ENCODE results near the gene ZBTB7A. TPM values are rescaled to one million over a fixed set of nuclear protein-coding genes. Genes with fewer than 3 reads are reported as not detected.
A peak's percentile ranks its signal among the peaks of the same experiment; 100 is the strongest.

Gene ZBTB7A
- total RNA-seq, 4 donors from 2014 or later, result 60.3 to 94.2 (median 77.4) TPM

- 75% methylated on average over 10 of the region's 11 CpGs for WGBS
- DNase-seq (ENCODE audit: low spot score in 2 of 2), result no peak
- Histone ChIP-seq H3K27ac (no peak overlapping the region), H3K4me1 (no peaks in the 10 kb centered on the region), H3K36me3 (peaks cover 54% of the 10 kb centered on the region), H3K9me3 (no peaks in the 10 kb centered on the region), H3K27me3 (no peaks in the 10 kb centered on the region), H3K4me3 (no peak overlapping the region)
- no peak for TF ChIP-seq POLR2A (IDR thresholded peaks at IDR 0.05)
- TF ChIP-seq EP300 (IDR thresholded peaks at IDR 0.05), result no peak
- no peak for TF ChIP-seq POLR2AphosphoS5 (IDR thresholded peaks at IDR 0.05)
Measured at GRCh38 chr19:4025317-4025716, 41.4 kb downstream of the ZBTB7A start.

GRCh38 chr19:4023600-4024398 is 42.9 kb downstream of the ZBTB7A start:
- Histone ChIP-seq H3K36me3 (peaks cover 42% of the 10 kb centered on the region), H3K27ac (no peak overlapping the region), H3K4me3 (no peak overlapping the region), H3K27me3 (no peaks in the 10 kb centered on the region), H3K4me1 (peaks cover 7% of the 10 kb centered on the region), H3K9me3 (no peaks in the 10 kb centered on the region)
- TF ChIP-seq POLR2AphosphoS5 (IDR thresholded peaks at IDR 0.05), result no peak
- TF ChIP-seq EP300 (IDR thresholded peaks at IDR 0.05), result no peak
- no peak for TF ChIP-seq CTCF (IDR thresholded peaks at IDR 0.05)
- no peak for TF ChIP-seq POLR2A (IDR thresholded peaks at IDR 0.05)
- WGBS, result 90% methylated on average over 14 of the region's 34 CpGs
- no peak for DNase-seq (ENCODE audit: low spot score in 2 of 2)

DNA sequence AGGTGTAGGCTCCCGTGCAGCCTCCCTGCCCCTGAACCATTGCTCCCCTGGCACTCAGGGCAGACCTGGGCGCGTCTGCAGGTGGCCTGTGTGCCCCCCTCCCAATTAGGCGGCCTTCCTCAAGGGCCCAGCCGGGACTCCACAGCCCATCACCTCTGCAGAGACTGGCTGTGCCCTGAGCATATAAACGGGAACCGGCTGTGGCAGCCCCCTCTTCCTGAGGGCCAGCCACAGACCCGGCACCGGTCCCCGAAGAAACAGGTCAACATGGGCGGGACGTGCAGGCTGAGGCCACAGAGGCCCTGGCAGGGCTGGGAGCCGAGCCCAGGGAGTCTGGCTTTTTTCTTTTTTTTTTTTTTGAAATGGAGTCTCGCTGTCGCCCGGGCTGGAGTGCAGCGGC is 47.1 kb downstream of the ZBTB7A start:
- H3K36me3 ChIP-seq, result peaks cover 34% of the 10 kb centered on the region
- H3K27me3 ChIP-seq, result no peaks in the 10 kb centered on the region
- no peak for DNase-seq (ENCODE audit: low spot score in 2 of 2)

GRCh38 chr19:4018775-4019504 is 47.8 kb downstream of the ZBTB7A start:
- no peak for DNase-seq (ENCODE audit: low spot score in 2 of 2)
- no peaks in the 10 kb centered on the region for H3K27me3 ChIP-seq
- H3K27ac ChIP-seq, result peak overlapping the region; percentile 11
- peaks cover 19% of the 10 kb centered on the region for H3K4me1 ChIP-seq
- TF ChIP-seq CTCF (IDR thresholded peaks at IDR 0.05) (no peak), POLR2AphosphoS5 (IDR thresholded peaks at IDR 0.05) (no peak), EP300 (IDR thresholded peaks at IDR 0.05) (no peak), POLR2A (IDR thresholded peaks at IDR 0.05) (no peak)
- WGBS, result 72% methylated on average over 11 of the region's 19 CpGs
- no peaks in the 10 kb centered on the region for H3K9me3 ChIP-seq
- H3K4me3 ChIP-seq, result no peak overlapping the region
- peaks cover 35% of the 10 kb centered on the region for H3K36me3 ChIP-seq

More for the DNA sequence above, 47.1 kb downstream of the ZBTB7A start:
- TF ChIP-seq CTCF (IDR thresholded peaks at IDR 0.05) (no peak), POLR2A (IDR thresholded peaks at IDR 0.05) (no peak), EP300 (IDR thresholded peaks at IDR 0.05) (no peak)
- H3K27ac ChIP-seq, result peak overlapping the region; percentile 11
- H3K4me1 ChIP-seq, result peaks cover 18% of the 10 kb centered on the region
- WGBS, result 67% methylated on average over 17 of the region's 17 CpGs
- no peak overlapping the region for H3K4me3 ChIP-seq
- no peaks in the 10 kb centered on the region for H3K9me3 ChIP-seq

- Histone ChIP-seq H3K27ac (no peak overlapping the region), H3K4me3 (no peak overlapping the region), H3K36me3 (peaks cover 36% of the 10 kb centered on the region), H3K4me1 (peaks cover 23% of the 10 kb centered on the region), H3K27me3 (no peaks in the 10 kb centered on the region), H3K9me3 (no peaks in the 10 kb centered on the region)
- WGBS, result 82% methylated on average over 18 of the region's 22 CpGs
- DNase-seq (ENCODE audit: low spot score in 2 of 2), result no peak
- TF ChIP-seq CTCF (IDR thresholded peaks at IDR 0.05) (no peak), POLR2AphosphoS5 (IDR thresholded peaks at IDR 0.05) (no peak), EP300 (IDR thresholded peaks at IDR 0.05) (no peak), POLR2A (IDR thresholded peaks at IDR 0.05) (no peak)
Measured at GRCh38 chr19:4018140-4018613, 48.5 kb downstream of the ZBTB7A start.
